ENCODE results near the gene SNX9.

Gene SNX9

GRCh38 chr6:157977176-157977804 lies 154.2 kb downstream of the SNX9 start:
- no peak overlapping the region for H3K27ac ChIP-seq (ENCODE audit: low read depth, low read length)
- no peak overlapping the region for H3K14ac ChIP-seq (ENCODE audit: low read length)
- H4K8ac ChIP-seq (ENCODE audit: low read depth, low read length): no peak overlapping the region
- no peaks in the 10 kb centered on the region for H3K36me3 ChIP-seq (ENCODE audit: control insufficient read depth in 1 of 2, insufficient read depth in 2 of 2, low read length in 2 of 2)
- H2BK12ac ChIP-seq (ENCODE audit: low read length): peak overlapping the region; percentile 10
- H3K23ac ChIP-seq (ENCODE audit: low read length): no peak overlapping the region
- H3K79me1 ChIP-seq (ENCODE audit: low read length): peaks cover 14% of the 10 kb centered on the region
- H3K4ac ChIP-seq (ENCODE audit: low read depth, low read length): no peak overlapping the region
- no peak overlapping the region for H3K4me3 ChIP-seq (ENCODE audit: low read depth, low read length)
- no peak overlapping the region for H3K4me2 ChIP-seq (ENCODE audit: low read length)
- H2BK120ac ChIP-seq (ENCODE audit: insufficient read depth, low read length, poor library complexity): no peak overlapping the region
- no peak for DNase-seq
- H2AFZ ChIP-seq (ENCODE audit: insufficient read depth, low read length, poor library complexity): no peak overlapping the region
- no peak overlapping the region for H4K91ac ChIP-seq (ENCODE audit: low read depth, low read length)
- H3K4me1 ChIP-seq (ENCODE audit: control insufficient read depth in 1 of 2, insufficient read depth in 2 of 2, low read length in 2 of 2): peaks cover 6 to 7% of the 10 kb centered on the region in 2 experiments
- no peak overlapping the region for H3K9ac ChIP-seq (ENCODE audit: low read length)
- H4K12ac ChIP-seq (ENCODE audit: low read depth, low read length): no peak overlapping the region
- peaks cover 10% of the 10 kb centered on the region for H3K79me2 ChIP-seq (ENCODE audit: control insufficient read depth, insufficient read depth, low read length, poor library complexity)
- WGBS (ENCODE audit: extremely low coverage, insufficient coverage, insufficient read length): no CpG with 5 or more reads among the region's 10 CpGs
- H2AK5ac ChIP-seq (ENCODE audit: low read length): peak overlapping the region; percentile 11
- H3K18ac ChIP-seq (ENCODE audit: low read length): no peak overlapping the region
- no peak overlapping the region for H2BK5ac ChIP-seq (ENCODE audit: low read depth, low read length, poor library complexity)
- no peaks in the 10 kb centered on the region for H3K27me3 ChIP-seq (ENCODE audit: insufficient read depth, low read length)
- peaks cover 2% of the 10 kb centered on the region for H3K9me3 ChIP-seq (ENCODE audit: insufficient read depth, low read depth, low read length)

GRCh38 chr6:157978021-157978783 lies 155.2 kb downstream of the SNX9 start:
- Histone ChIP-seq H3K23ac (ENCODE audit: low read length) (no peak overlapping the region), H3K79me1 (ENCODE audit: low read length) (peaks cover 15% of the 10 kb centered on the region), H2BK120ac (ENCODE audit: insufficient read depth, low read length, poor library complexity) (no peak overlapping the region), H4K8ac (ENCODE audit: low read depth, low read length) (no peak overlapping the region), H3K4me3 (ENCODE audit: low read depth, low read length) (no peak overlapping the region), H2BK5ac (ENCODE audit: low read depth, low read length, poor library complexity) (no peak overlapping the region), H3K9me3 (ENCODE audit: insufficient read depth, low read depth, low read length) (peaks cover 2% of the 10 kb centered on the region), H3K27me3 (ENCODE audit: insufficient read depth, low read length) (no peaks in the 10 kb centered on the region), H3K9ac (ENCODE audit: low read length) (no peak overlapping the region), H2AK5ac (ENCODE audit: low read length) (peak overlapping the region; percentile 53), H4K12ac (ENCODE audit: low read depth, low read length) (no peak overlapping the region), H2BK12ac (ENCODE audit: low read length) (peak overlapping the region; percentile 73), H3K79me2 (ENCODE audit: control insufficient read depth, insufficient read depth, low read length, poor library complexity) (peaks cover 12% of the 10 kb centered on the region), H3K36me3 (ENCODE audit: control insufficient read depth in 1 of 2, insufficient read depth in 2 of 2, low read length in 2 of 2) (no peaks in the 10 kb centered on the region), H3K18ac (ENCODE audit: low read length) (no peak overlapping the region), H3K4me1 (ENCODE audit: control insufficient read depth in 1 of 2, insufficient read depth in 2 of 2, low read length in 2 of 2) (peaks cover 6 to 7% of the 10 kb centered on the region in 2 experiments), H3K4me2 (ENCODE audit: low read length) (no peak overlapping the region), H4K91ac (ENCODE audit: low read depth, low read length) (peak overlapping the region; percentile 22), H3K14ac (ENCODE audit: low read length) (no peak overlapping the region), H3K27ac (ENCODE audit: low read depth, low read length) (no peak overlapping the region), H2AFZ (ENCODE audit: insufficient read depth, low read length, poor library complexity) (no peak overlapping the region), H3K4ac (ENCODE audit: low read depth, low read length) (no peak overlapping the region)
- no peak for DNase-seq
- WGBS (ENCODE audit: extremely low coverage, insufficient coverage, insufficient read length): no CpG with 5 or more reads among the region's 16 CpGs

GRCh38 chr6:157980288-157981131 lies 157.5 kb downstream of the SNX9 start:
- Histone ChIP-seq H4K91ac (ENCODE audit: low read depth, low read length) (peak overlapping the region; percentile 85), H3K36me3 (ENCODE audit: control insufficient read depth in 1 of 2, insufficient read depth in 2 of 2, low read length in 2 of 2) (no peaks in the 10 kb centered on the region), H3K14ac (ENCODE audit: low read length) (peak overlapping the region; percentile 20), H3K27ac (ENCODE audit: low read depth, low read length) (no peak overlapping the region), H3K4ac (ENCODE audit: low read depth, low read length) (no peak overlapping the region), H2BK5ac (ENCODE audit: low read depth, low read length, poor library complexity) (peak overlapping the region; percentile 17), H2AK5ac (ENCODE audit: low read length) (peak overlapping the region; percentile 42), H3K27me3 (ENCODE audit: insufficient read depth, low read length) (no peaks in the 10 kb centered on the region), H2BK120ac (ENCODE audit: insufficient read depth, low read length, poor library complexity) (peak overlapping the region; percentile 67), H3K4me2 (ENCODE audit: low read length) (peak overlapping the region; percentile 75), H3K79me2 (ENCODE audit: control insufficient read depth, insufficient read depth, low read length, poor library complexity) (peaks cover 15% of the 10 kb centered on the region), H3K4me1 (ENCODE audit: control insufficient read depth in 1 of 2, insufficient read depth in 2 of 2, low read length in 2 of 2) (peaks cover 10 to 15% of the 10 kb centered on the region in 2 experiments), H3K23ac (ENCODE audit: low read length) (no peak overlapping the region), H4K12ac (ENCODE audit: low read depth, low read length) (peak overlapping the region; percentile 68), H4K8ac (ENCODE audit: low read depth, low read length) (peak overlapping the region; percentile 25), H2BK12ac (ENCODE audit: low read length) (peak overlapping the region; percentile 10), H3K79me1 (ENCODE audit: low read length) (peaks cover 16% of the 10 kb centered on the region), H3K4me3 (ENCODE audit: low read depth, low read length) (no peak overlapping the region), H3K9me3 (ENCODE audit: insufficient read depth, low read depth, low read length) (no peaks in the 10 kb centered on the region), H2AFZ (ENCODE audit: insufficient read depth, low read length, poor library complexity) (peak overlapping the region; percentile 12), H3K18ac (ENCODE audit: low read length) (peak overlapping the region; percentile 8), H3K9ac (ENCODE audit: low read length) (no peak overlapping the region)
- no CpG with 5 or more reads among the region's 19 CpGs for whole genome bisulfite sequencing (ENCODE audit: extremely low coverage, insufficient coverage, insufficient read length)
- DNase-seq: no peak

GRCh38 chr6:157981132-157981394 lies 158.0 kb downstream of the SNX9 start:
- Histone ChIP-seq H3K23ac (ENCODE audit: low read length) (no peak overlapping the region), H3K14ac (ENCODE audit: low read length) (peak overlapping the region; percentile 20), H4K8ac (ENCODE audit: low read depth, low read length) (peak overlapping the region; percentile 25), H4K91ac (ENCODE audit: low read depth, low read length) (peak overlapping the region; percentile 85), H3K4me1 (ENCODE audit: control insufficient read depth in 1 of 2, insufficient read depth in 2 of 2, low read length in 2 of 2) (peaks cover 13 to 19% of the 10 kb centered on the region in 2 experiments), H3K9ac (ENCODE audit: low read length) (peak overlapping the region; percentile 9), H3K79me1 (ENCODE audit: low read length) (peaks cover 19% of the 10 kb centered on the region), H2BK5ac (ENCODE audit: low read depth, low read length, poor library complexity) (peak overlapping the region; percentile 22), H3K27ac (ENCODE audit: low read depth, low read length) (peak overlapping the region; percentile 20), H3K79me2 (ENCODE audit: control insufficient read depth, insufficient read depth, low read length, poor library complexity) (peaks cover 15% of the 10 kb centered on the region), H3K4me2 (ENCODE audit: low read length) (peak overlapping the region; percentile 75), H3K9me3 (ENCODE audit: insufficient read depth, low read depth, low read length) (no peaks in the 10 kb centered on the region), H3K18ac (ENCODE audit: low read length) (peak overlapping the region; percentile 8), H2AFZ (ENCODE audit: insufficient read depth, low read length, poor library complexity) (peak overlapping the region; percentile 12), H2BK120ac (ENCODE audit: insufficient read depth, low read length, poor library complexity) (peak overlapping the region; percentile 67), H2AK5ac (ENCODE audit: low read length) (peak overlapping the region; percentile 42), H3K4ac (ENCODE audit: low read depth, low read length) (peak overlapping the region; percentile 19), H3K27me3 (ENCODE audit: insufficient read depth, low read length) (no peaks in the 10 kb centered on the region), H2BK12ac (ENCODE audit: low read length) (peak overlapping the region; percentile 10), H4K12ac (ENCODE audit: low read depth, low read length) (peak overlapping the region; percentile 68), H3K4me3 (ENCODE audit: low read depth, low read length) (peak overlapping the region; percentile 87), H3K36me3 (ENCODE audit: control insufficient read depth in 1 of 2, insufficient read depth in 2 of 2, low read length in 2 of 2) (no peaks in the 10 kb centered on the region)
- no CpG with 5 or more reads among the region's 24 CpGs for WGBS (ENCODE audit: extremely low coverage, insufficient coverage, insufficient read length)
- DNase-seq: no peak

All from trophoblast cell (in vitro differentiated cells and primary cell).